KMS-11 (cell line): Measurements from ENCODE around the gene REPS1.
"Not testable (repeated sequence)": the region's sequence is repeated elsewhere in the genome, so short reads cannot be mapped to it uniquely, and the experiment has no call there.

Experiments used
- H2AFZ ChIP-seq: fragments of 200-600 bp; sonication (generic); 2 replicates; pipeline ENCODE4 v1.6.1; 2016; ENCODE audit warnings: antibody characterized with exemption, mixed run types, low read depth
- H3K27ac ChIP-seq: fragments of 200-600 bp; sonication (generic); 2 replicates; pipeline ENCODE4 v1.6.1; 2016; ENCODE audit warnings: mild to moderate bottlenecking, mixed run types
- H3K27me3 ChIP-seq: fragments of 200-600 bp; sonication (generic); 2 replicates; pipeline ENCODE4 v1.6.1; 2017; ENCODE audit warnings: mild to moderate bottlenecking, low read depth, mixed run types, moderate library complexity; ENCODE audit not compliant: insufficient read depth
- H3K36me3 ChIP-seq: fragments of 200-600 bp; sonication (generic); 2 replicates; pipeline ENCODE4 v1.6.1; 2017; ENCODE audit warnings: mild to moderate bottlenecking, mixed run types; ENCODE audit not compliant: insufficient read depth
- H3K4me1 ChIP-seq: fragments of 200-600 bp; sonication (generic); 2 replicates; pipeline ENCODE4 v1.6.1; 2016; ENCODE audit warnings: mild to moderate bottlenecking, low read depth, mixed run types; ENCODE audit not compliant: poor library complexity, severe bottlenecking
- H3K4me2 ChIP-seq: fragments of 200-600 bp; sonication (generic); 2 replicates; pipeline ENCODE4 v1.7.0; 2016; ENCODE audit warnings: mild to moderate bottlenecking, mixed run types
- H3K4me3 ChIP-seq: fragments of 200-600 bp; sonication (generic); IDR thresholded peaks from 2 replicates; pipeline ENCODE4 v1.6.1; 2017; ENCODE audit warnings: low read depth, low read length, mixed read lengths; ENCODE audit not compliant: insufficient read depth
- H3K79me2 ChIP-seq: fragments of 200-600 bp; sonication (generic); 2 replicates; pipeline ENCODE4 v1.6.1; 2016; ENCODE audit warnings: low read depth, mixed run types; ENCODE audit not compliant: insufficient read depth
- H3K9ac ChIP-seq: fragments of 200-600 bp; sonication (generic); 2 replicates; pipeline ENCODE4 v1.6.1; 2016; ENCODE audit warnings: mild to moderate bottlenecking, mixed run types
- H4K20me1 ChIP-seq: fragments of 200-600 bp; sonication (generic); 2 replicates; pipeline ENCODE4 v1.6.1; 2016; ENCODE audit warnings: mild to moderate bottlenecking, mixed run types; ENCODE audit not compliant: insufficient read depth
- TF ChIP-seq, protein P1 (sequence below): fragments of 200-600 bp; sonication (generic); conservative IDR thresholded peaks from 2 replicates; pipeline ENCODE4 v1.6.1; 2017; ENCODE audit warnings: low read depth, mild to moderate bottlenecking, antibody characterized with exemption, low read length, moderate library complexity, mixed read lengths

REPS1 gene

DNA sequence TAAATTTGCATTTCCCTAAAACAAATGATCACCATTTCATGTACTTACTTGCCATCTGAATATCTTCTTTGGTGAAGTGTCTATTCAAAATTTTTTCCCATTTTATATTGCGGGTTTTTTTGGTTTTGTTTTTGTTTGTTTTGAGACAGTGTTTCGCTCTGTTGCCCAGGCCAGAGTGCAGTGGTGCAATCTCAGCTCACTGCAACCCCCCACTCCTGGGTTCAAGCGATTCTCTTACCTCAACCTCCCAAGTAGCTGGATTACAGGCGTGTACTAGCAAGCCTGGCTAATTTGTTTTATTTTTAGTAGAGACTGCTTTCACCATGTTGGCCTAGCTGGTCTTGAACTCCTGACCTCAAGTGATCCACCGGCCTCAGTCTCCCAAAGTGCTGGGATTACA is 9.1 kb upstream of the REPS1 start:
- no peak overlapping the region for H3K4me3 ChIP-seq
- H3K27me3 ChIP-seq: no peaks in the 10 kb centered on the region
- H3K79me2 ChIP-seq: no peaks in the 10 kb centered on the region
- no peak overlapping the region for H2AFZ ChIP-seq
- no peaks in the 10 kb centered on the region for H3K36me3 ChIP-seq
- H3K27ac ChIP-seq: no peak overlapping the region
- no peaks in the 10 kb centered on the region for H4K20me1 ChIP-seq
- TF ChIP-seq, protein P1, sequence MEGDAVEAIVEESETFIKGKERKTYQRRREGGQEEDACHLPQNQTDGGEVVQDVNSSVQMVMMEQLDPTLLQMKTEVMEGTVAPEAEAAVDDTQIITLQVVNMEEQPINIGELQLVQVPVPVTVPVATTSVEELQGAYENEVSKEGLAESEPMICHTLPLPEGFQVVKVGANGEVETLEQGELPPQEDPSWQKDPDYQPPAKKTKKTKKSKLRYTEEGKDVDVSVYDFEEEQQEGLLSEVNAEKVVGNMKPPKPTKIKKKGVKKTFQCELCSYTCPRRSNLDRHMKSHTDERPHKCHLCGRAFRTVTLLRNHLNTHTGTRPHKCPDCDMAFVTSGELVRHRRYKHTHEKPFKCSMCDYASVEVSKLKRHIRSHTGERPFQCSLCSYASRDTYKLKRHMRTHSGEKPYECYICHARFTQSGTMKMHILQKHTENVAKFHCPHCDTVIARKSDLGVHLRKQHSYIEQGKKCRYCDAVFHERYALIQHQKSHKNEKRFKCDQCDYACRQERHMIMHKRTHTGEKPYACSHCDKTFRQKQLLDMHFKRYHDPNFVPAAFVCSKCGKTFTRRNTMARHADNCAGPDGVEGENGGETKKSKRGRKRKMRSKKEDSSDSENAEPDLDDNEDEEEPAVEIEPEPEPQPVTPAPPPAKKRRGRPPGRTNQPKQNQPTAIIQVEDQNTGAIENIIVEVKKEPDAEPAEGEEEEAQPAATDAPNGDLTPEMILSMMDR: no peak
- no peak overlapping the region for H3K4me2 ChIP-seq
- H3K4me1 ChIP-seq: peaks cover 17% of the 10 kb centered on the region
- H3K9ac ChIP-seq: no peak overlapping the region

- no peak overlapping the region for H2AFZ ChIP-seq
- no peak overlapping the region for H3K4me3 ChIP-seq
- no peaks in the 10 kb centered on the region for H3K79me2 ChIP-seq
- no peaks in the 10 kb centered on the region for H4K20me1 ChIP-seq
- H3K36me3 ChIP-seq: no peaks in the 10 kb centered on the region
- H3K27ac ChIP-seq: no peak overlapping the region
- no peaks in the 10 kb centered on the region for H3K27me3 ChIP-seq
- TF ChIP-seq, protein P1: no peak
- H3K4me2 ChIP-seq: no peak overlapping the region
- H3K4me1 ChIP-seq: peaks cover 17% of the 10 kb centered on the region
- H3K9ac ChIP-seq: no peak overlapping the region
Measured at GRCh38 chr6:138996524-138996923, 8.5 kb upstream of the REPS1 start.

DNA sequence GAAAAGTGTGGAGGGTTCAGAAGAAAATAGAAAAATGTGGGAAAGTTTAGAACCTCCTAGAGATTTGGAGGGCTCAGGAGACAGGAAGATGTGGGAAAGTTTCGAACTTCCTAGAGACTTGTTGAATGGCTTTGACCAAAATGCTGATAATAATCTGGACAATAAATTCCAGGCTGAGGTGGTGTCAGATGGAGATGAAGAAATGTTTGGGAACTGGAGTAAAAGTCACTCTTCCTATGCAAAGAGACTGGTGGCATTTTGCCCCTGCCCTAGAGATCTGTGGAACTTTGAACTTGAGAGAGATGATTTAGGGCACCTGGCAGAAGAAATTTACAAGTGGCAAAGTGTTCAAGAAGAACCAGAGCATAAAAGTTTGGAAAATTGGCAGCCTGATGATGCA is 5.4 kb upstream of the REPS1 start:
- not testable (repeated sequence) for H2AFZ ChIP-seq, H3K4me2 ChIP-seq, H3K4me1 ChIP-seq, H3K36me3 ChIP-seq, H3K27ac ChIP-seq, H3K9ac ChIP-seq, H4K20me1 ChIP-seq, H3K4me3 ChIP-seq, H3K27me3 ChIP-seq, H3K79me2 ChIP-seq

DNA sequence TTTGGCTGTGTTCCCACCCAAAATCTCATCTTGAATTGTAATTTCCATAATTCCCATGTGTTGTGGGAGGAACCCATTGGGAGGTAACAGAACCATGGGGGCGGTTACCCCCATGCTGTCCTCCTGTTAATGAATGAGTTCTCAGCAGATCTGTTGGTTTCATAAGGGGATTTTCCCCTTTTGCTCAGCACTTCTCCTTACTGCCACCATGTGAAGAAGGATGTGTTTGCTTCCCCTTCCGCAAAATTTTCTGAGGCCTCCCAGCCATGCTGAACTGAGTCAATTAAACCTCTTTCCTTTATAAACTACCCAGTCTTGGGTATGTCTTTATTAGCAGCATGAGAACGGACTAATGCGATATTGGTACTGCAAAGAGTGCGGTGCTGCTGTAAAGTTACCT is 4.9 kb upstream of the REPS1 start:
- H3K36me3 ChIP-seq, H2AFZ ChIP-seq, H3K27me3 ChIP-seq, H3K4me1 ChIP-seq, H3K27ac ChIP-seq, H3K79me2 ChIP-seq, H3K9ac ChIP-seq, H4K20me1 ChIP-seq, H3K4me2 ChIP-seq, H3K4me3 ChIP-seq: not testable (repeated sequence)

DNA sequence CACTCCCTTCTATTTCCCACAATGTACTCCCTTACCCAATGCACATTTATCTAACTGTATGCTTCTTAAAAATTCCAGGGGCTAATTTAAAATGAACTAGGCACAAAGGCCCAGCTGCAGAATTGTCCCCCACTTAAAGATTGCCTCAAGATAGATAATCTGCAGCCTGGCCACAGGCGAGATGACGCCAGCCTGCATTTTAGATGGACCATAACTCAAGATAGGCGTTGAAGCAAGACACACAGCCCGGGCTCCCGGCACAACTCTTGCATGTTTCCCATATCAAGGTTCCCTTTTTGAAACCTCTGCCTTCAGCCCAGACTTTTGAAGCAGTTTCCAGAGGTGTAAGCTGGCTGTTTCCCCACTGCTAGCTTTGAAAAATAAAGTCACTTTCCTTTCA is 3.2 kb upstream of the REPS1 start:
- H3K36me3 ChIP-seq: no peaks in the 10 kb centered on the region
- no peak overlapping the region for H3K4me3 ChIP-seq
- peaks cover 14% of the 10 kb centered on the region for H3K79me2 ChIP-seq
- H2AFZ ChIP-seq: no peak overlapping the region
- H3K4me1 ChIP-seq: peaks cover 14% of the 10 kb centered on the region
- no peak overlapping the region for H3K9ac ChIP-seq
- H4K20me1 ChIP-seq: no peaks in the 10 kb centered on the region
- no peaks in the 10 kb centered on the region for H3K27me3 ChIP-seq
- H3K4me2 ChIP-seq: no peak overlapping the region
- no peak overlapping the region for H3K27ac ChIP-seq
- TF ChIP-seq, protein P1: no peak
